Uterus (tissue), 2 donors: ENCODE results near the gene CES4A.

Source experiments
- CTCF ChIP-seq, 4 experiments: fragments of 200-600 bp in 2 of 4; fragments of 450-650 bp in 2 of 4; sonication (generic) in 2 of 4; IDR thresholded peaks; one replicate each; pipeline ENCODE4 v1.5.1; 2016 to 2019; ENCODE audit warnings: antibody characterized with exemption in 4 of 4, mild to moderate bottlenecking in 2 of 4, moderate library complexity in 1 of 4
- POLR2A ChIP-seq, 2 donors: fragments of 450-650 bp; IDR thresholded peaks; one replicate each; pipeline ENCODE4 v1.6.1; 2016; ENCODE audit warnings: antibody characterized with exemption in 2 of 2, mild to moderate bottlenecking in 1 of 2, moderate library complexity in 1 of 2

DNA sequence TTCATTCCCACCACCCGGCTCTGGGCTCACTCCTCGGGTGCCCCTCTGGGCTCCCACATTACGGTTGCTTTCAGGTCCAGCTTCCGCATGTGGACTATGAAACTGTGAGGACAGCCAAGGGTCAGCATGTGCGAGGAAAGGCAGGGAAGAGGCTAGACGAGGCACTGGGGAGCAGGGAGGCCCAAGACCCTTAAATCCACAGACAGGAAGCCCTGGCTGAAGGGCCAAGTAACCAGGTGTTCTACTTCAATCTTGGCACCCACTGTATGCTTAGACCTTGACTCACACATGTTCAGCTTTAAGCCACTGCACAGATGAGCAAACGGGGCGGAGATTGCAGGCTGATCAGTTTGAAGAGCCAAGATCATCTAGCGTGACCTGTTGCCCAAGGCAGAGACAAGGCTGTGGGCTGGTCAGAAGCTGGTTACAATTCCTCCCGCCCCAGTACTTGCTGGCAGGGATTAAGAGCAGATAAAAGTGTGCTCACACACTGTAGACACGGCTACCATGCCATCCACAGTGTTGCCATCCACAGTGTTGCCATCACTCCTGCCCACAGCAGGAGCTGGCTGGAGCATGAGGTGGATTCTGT is at the start of gene CES4A:
- TF ChIP-seq CTCF (IDR thresholded peaks at IDR 0.05) (no peak), POLR2A (IDR thresholded peaks at IDR 0.05) (no peak)
